Stimulated activated CD4-positive, alpha-beta T cell treated with anti-CD3 and anti-CD28 coated beads, Interleukin-4, amount 100 ng/mL, for 48 hours (primary cell): ENCODE data around the gene KIF21B.

ENCODE experiments used
- DNase-seq, 2 donors: peaks; one replicate each; pipeline ENCODE4 v3.0.0-alpha.2; 2020; ENCODE audit warnings: low read depth in 2 of 2

KIF21B gene

GRCh38 chr1:201019321-201019977 lies 4.1 kb downstream of the KIF21B start:
- peak; percentile 78 to 86 for DNase-seq

GRCh38 chr1:201017828-201018163 lies 5.7 kb downstream of the KIF21B start:
- no peak for DNase-seq

GRCh38 chr1:201016943-201017827 lies 6.3 kb downstream of the KIF21B start:
- DNase-seq = no peak

- DNase-seq = no peak
Observed at GRCh38 chr1:201016211-201016651, 7.3 kb downstream of the KIF21B start.

GRCh38 chr1:201015551-201016091 lies 7.9 kb downstream of the KIF21B start:
- no peak for DNase-seq

GRCh38 chr1:201014816-201015200 lies 8.7 kb downstream of the KIF21B start:
- DNase-seq = no peak

GRCh38 chr1:201013991-201014815 lies 9.3 kb downstream of the KIF21B start:
- no peak for DNase-seq

- no peak for DNase-seq
Observed at GRCh38 chr1:201013031-201013485, 10.5 kb downstream of the KIF21B start.

- no peak for DNase-seq
Observed at GRCh38 chr1:201011616-201012015, 11.9 kb downstream of the KIF21B start.

GRCh38 chr1:201009962-201010645 lies 13.4 kb downstream of the KIF21B start:
- no peak for DNase-seq

GRCh38 chr1:201008666-201009360 lies 14.7 kb downstream of the KIF21B start:
- DNase-seq = no peak

GRCh38 chr1:201007481-201007880 lies 16.0 kb downstream of the KIF21B start:
- DNase-seq = no peak

GRCh38 chr1:201006450-201006849 lies 17.1 kb downstream of the KIF21B start:
- no peak for DNase-seq

GRCh38 chr1:201004732-201005131 lies 18.8 kb downstream of the KIF21B start:
- DNase-seq = no peak

GRCh38 chr1:201004154-201004553 lies 19.4 kb downstream of the KIF21B start:
- DNase-seq = no peak

- DNase-seq = no peak
Observed at GRCh38 chr1:201002510-201002909, 21.0 kb downstream of the KIF21B start.

- no peak for DNase-seq
Observed at GRCh38 chr1:201001962-201002361, 21.6 kb downstream of the KIF21B start.

- DNase-seq = no peak
Observed at GRCh38 chr1:201000391-201000790, 23.1 kb downstream of the KIF21B start.

- no peak for DNase-seq
Observed at GRCh38 chr1:200999667-201000066, 23.8 kb downstream of the KIF21B start.

- DNase-seq = no peak
Observed at GRCh38 chr1:200998323-200998722, 25.2 kb downstream of the KIF21B start.
